ENCODE data around the gene CADM3.
A peak's percentile ranks its signal among the peaks of the same experiment; 100 is the strongest.

Gene CADM3

DNA sequence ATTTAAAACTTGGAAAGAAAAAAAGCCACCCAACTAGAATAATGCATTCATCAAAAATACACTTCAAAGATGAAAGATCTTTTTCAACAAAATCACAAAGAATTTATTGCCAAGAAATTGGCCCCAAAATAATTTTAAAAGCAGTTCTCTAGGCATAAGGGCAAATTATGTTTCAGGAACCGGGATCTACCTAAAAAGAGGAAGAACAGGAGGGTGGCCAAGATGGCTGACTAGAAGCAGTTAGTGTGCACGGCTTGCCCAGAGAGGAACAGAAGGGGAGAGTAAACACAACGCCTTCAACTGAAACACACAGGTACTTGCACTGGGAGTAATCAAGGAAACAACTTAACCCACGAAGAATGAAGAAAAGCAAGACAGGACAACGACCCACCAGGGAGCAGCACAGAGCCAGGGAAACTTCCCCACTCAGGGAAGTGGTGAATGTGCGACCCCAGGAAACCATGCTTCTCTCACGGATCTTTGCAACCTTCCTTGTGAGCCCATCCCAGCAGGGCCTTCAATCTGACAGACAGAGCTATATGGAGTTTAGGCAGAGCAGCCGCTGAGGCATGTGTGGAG, 79.3 kb downstream of the CADM3 start:
- Histone ChIP-seq H3K27ac (replicated peaks) (no peak overlapping the region), H3K27me3 (ENCODE audit: insufficient read depth, poor library complexity, severe bottlenecking) (no peaks in the 10 kb centered on the region), H3K4me3 (replicated peaks; ENCODE audit: insufficient read depth, low read length) (no peak overlapping the region)
- DNase-seq (ENCODE audit: low read depth in 1 of 2, low spot score in 1 of 2): peak in 1 of 2 experiments; percentile 47
- TF ChIP-seq SPI1 (IDR thresholded peaks at IDR 0.05; ENCODE audit: borderline replicate concordance, low read depth): peak; percentile 52; the same call in 1 of the 2 replicates
- TF ChIP-seq, protein P1, sequence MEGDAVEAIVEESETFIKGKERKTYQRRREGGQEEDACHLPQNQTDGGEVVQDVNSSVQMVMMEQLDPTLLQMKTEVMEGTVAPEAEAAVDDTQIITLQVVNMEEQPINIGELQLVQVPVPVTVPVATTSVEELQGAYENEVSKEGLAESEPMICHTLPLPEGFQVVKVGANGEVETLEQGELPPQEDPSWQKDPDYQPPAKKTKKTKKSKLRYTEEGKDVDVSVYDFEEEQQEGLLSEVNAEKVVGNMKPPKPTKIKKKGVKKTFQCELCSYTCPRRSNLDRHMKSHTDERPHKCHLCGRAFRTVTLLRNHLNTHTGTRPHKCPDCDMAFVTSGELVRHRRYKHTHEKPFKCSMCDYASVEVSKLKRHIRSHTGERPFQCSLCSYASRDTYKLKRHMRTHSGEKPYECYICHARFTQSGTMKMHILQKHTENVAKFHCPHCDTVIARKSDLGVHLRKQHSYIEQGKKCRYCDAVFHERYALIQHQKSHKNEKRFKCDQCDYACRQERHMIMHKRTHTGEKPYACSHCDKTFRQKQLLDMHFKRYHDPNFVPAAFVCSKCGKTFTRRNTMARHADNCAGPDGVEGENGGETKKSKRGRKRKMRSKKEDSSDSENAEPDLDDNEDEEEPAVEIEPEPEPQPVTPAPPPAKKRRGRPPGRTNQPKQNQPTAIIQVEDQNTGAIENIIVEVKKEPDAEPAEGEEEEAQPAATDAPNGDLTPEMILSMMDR (IDR thresholded peaks at IDR 0.05; ENCODE audit: insufficient read depth, low read length): no peak

Data from HL-60 (cell line).